22Rv1 (cell line): ENCODE measurements around the gene ARL11.

ENCODE experiments used
- ZFX ChIP-seq: fragments of 450-650 bp; IDR thresholded peaks from 2 replicates; pipeline ENCODE4 v1.6.1; 2017; ENCODE audit warnings: antibody characterized with exemption, borderline replicate concordance
- TF ChIP-seq, protein P1 (sequence below): fragments of 450-650 bp; IDR thresholded peaks from 2 replicates; pipeline ENCODE4 v1.5.1; 2017; ENCODE audit warnings: mild to moderate bottlenecking

DNA sequence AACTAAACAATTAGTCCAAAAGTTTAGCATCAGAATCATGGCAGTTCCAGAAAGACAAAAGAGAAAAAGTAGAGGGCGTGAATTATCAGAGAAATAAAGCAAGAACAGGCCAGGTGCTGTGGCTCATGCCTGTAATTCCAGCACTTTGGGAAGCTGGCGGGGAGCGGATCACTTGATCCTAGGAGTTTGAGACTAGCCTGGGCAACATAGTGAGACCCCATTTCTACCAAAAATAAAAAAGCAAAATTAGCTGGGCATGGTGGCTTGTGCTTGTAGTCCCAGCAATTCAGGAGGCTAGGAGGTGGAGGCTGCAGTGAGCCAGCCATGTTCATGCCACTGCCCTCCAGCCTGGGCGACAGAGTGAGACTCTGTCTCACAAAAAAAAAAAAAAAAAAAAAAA, 18.4 kb downstream of the ARL11 start:
- TF ChIP-seq, protein P1, sequence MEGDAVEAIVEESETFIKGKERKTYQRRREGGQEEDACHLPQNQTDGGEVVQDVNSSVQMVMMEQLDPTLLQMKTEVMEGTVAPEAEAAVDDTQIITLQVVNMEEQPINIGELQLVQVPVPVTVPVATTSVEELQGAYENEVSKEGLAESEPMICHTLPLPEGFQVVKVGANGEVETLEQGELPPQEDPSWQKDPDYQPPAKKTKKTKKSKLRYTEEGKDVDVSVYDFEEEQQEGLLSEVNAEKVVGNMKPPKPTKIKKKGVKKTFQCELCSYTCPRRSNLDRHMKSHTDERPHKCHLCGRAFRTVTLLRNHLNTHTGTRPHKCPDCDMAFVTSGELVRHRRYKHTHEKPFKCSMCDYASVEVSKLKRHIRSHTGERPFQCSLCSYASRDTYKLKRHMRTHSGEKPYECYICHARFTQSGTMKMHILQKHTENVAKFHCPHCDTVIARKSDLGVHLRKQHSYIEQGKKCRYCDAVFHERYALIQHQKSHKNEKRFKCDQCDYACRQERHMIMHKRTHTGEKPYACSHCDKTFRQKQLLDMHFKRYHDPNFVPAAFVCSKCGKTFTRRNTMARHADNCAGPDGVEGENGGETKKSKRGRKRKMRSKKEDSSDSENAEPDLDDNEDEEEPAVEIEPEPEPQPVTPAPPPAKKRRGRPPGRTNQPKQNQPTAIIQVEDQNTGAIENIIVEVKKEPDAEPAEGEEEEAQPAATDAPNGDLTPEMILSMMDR, result no peak
- TF ChIP-seq ZFX, result no peak
